OCI-M2 (cell line): ENCODE measurements around the gene LTA4H.
"Not testable (repeated sequence)": the region's sequence is repeated elsewhere in the genome, so short reads cannot be mapped to it uniquely, and the experiment has no call there.

Experiments used
- DNase-seq: peaks from one replicate; lab custom pipeline; 2025; ENCODE audit not compliant: unreplicated experiment; lab: John Stamatoyannopoulos, UW

LTA4H gene

GRCh38 chr12:96035283-96036236 is at the start of gene LTA4H:
Gene LTA4H (minus strand): TSS chr12:96035587. CDS start chr12:96035519, 68 bp downstream.
- peak; percentile 89 for DNase-seq

DNA sequence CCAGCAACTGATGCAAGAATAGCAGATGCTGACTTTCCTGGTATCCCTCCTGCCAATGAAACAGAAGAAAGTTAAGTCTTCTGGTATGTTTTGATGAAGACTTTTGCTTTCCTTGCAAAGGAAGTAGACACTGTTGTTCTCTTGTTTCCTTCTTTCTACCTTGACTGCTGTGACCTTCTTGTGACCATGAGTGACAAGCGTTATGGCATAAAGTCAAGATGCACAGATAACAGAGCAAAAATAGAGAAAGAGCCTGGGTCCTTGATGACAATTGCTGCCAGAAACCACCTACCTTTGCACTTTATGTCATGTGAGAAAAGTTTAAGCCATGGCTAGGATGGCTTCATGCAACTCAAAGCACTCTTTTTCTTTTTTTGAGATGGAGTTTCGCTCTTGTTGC is 49.2 kb upstream of the LTA4H start:
- no peak for DNase-seq

DNA sequence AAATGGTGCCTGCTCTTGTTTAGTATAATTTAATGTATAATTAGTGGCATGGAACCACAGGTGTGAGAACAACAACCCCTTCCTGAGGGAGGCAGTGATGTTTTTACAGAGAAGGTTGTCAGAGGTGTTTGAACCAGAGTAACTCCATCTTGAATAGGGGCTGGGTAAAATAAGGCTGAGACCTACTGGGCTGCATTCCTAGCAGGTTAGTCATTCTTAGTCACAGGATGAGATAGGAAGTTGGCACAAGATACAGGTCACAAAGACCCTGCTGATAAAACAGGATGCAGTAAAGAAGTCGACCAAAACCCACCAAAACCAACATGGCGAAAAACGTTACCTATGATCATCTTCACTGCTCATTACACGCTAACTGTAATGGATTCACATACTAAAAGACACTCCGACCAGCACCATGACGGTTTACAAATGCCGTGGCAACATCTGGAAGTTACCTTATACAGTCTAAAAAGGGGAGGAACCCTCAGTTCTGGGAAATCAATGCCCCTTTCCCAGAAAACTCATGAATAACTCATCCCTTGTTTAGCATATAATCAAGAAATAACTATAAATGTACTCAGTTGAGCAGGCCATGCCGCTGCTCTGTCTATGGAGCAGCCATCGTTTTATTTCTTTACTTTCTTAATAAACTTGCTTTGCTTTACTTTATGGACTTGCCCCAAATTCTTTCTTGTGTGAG is 47.8 kb upstream of the LTA4H start:
- no peak for DNase-seq

GRCh38 chr12:96081596-96081995 is 46.2 kb upstream of the LTA4H start:
- DNase-seq: no peak

DNA sequence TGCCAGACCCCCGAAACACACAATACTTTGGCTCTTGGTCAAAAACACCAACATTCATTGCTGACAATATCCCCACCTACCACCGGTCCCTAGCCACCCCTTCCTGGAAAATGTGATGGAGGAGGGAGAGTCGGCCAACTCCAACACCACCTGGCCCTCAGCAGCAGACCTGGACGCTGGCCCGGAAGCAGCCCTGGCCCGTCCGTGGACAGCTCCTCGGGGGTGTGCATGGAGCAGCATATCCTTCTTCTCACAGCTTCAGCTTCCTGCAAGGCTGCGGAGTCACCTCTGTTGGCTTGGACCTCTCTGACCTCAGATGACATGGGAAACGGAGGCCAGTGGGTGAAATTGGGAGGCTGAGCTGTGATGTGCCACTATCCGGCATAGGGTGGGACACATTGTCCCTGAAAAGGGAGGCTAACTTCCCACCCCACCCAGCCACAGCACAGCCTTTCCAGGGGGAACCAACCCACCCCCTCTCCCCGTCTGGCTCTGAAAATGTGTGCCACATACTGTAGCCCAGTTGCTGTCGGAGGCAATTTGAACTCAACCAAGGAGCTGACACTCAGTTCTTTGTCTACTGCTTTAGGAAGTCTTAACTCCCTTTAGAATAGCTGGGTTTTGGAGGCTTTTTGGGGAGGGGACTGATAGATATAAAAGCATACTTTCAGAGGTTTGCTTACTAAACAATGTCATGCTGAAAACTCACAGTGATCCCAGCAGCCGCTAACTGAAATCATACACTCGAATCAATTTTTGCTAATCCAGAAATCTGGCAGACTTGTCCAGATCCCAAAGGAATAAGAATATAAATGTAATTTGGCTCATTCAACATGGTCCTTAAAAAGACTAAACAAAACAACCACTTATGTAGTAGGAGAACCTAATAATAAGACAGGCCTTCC is 43.1 kb upstream of the LTA4H start:
- DNase-seq: no peak

DNA sequence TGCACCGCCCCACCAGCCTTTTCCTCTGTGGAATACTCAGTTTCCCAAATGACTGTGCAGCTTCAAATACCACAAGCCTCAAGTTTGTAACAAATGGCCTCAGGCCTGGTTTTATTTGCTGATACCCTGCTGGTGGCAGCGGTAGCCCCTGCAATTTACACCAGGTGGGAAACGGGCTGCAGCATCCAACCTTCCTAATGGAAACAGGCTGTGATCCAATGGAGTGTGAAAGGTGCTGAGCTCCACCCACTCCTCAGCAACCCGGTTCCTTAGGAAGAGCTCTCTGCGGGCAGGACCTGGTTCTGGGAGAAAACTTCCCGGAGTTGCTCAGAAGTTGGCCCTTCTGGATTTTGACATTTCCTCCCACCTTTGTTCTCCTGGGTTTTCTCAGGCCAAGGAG is 41.7 kb upstream of the LTA4H start:
- DNase-seq: no peak

DNA sequence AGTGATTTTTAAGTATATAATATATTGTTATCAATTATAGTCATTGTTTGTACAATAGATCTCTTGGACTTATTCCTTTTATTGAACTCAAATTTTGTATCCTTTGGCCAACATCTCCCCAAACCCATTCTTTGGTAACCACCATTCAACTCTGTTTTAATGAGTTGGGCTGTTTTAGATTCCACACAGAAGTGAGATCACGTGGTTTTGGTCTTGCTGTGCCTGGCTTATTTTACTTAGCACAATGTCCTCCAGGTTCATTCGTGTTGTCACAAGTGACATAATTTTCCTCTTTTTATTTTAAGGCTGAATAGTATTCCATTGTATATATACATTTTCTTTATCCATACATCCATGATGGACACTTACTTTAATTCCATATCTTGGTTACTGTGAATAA is 40.2 kb upstream of the LTA4H start:
- no peak for DNase-seq

DNA sequence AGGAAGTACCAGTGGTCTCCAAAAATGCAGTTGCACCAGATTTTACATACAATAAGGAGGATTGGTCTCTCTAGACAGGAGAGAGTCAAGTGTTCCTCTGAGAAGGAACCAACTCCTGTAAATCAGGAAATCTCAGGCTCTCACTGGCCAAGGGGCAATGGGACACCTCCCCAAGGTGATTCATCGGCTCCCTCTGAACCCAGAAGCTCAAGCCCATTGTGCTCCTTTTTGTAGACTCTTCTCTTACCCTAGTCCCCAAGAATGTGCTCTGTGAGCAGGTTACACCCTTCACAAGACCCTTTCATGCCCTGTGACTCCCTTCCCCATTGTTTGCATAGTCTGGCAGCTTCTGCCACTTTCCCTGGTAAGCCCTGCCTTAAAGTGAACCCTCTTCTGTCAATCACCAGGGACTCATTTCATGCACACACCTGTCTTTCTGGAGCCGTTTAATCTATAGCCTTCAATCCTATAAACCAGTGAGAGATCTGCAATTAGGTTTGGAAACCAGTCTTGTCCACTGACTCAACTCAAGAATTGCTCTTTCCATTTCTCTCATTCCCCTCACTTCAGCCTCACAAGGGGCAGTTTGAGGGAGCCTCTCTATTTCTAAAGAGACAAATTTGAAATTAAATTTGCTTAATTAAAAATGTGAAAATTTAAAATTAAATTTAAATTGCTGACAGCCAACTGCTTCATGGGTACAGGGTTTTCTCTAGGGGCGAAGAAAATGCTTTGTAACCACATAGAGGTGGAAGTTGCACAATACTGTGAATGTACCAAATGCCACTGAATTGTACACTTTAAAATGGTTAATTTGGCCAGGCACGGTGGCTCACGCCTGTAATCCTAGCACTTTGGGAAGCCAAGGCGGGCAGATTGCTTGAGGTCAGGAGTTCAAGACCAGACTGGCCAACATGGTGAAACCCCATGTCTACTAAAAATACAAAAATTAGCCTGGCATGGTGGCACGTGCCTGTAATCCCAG is 38.3 kb upstream of the LTA4H start:
- no peak for DNase-seq

DNA sequence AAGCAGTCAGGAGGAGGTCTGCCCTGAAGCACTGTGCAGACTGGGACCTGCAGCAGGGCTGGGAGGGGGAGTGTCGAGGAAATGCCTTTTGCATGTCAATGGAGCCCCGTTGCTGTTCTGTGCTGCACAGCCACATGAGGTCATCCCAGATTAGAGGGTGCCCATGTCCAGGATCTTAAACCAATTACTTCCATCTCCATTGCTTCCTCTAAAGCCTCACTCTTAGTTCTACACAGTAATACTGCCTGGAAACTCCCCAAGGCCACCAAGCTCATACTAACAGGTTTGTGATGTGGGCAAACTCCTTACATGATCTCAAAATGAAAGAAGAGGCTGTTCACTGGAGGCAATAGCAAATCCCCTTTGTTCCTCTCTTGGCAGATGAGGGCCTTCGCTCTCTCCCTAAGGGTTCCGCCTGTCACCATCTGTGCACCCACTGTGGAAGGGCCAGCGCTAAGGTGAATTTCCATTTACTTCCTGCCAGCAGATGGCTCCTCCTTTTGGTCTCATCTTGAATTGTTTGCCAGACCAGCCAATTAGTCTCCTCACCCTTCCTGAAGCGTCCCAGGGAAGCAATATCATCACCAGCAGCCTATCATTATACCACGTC is 35.4 kb upstream of the LTA4H start:
- DNase-seq: no peak

- no peak for DNase-seq
Observed at GRCh38 chr12:96069511-96070231, 34.3 kb upstream of the LTA4H start.

DNA sequence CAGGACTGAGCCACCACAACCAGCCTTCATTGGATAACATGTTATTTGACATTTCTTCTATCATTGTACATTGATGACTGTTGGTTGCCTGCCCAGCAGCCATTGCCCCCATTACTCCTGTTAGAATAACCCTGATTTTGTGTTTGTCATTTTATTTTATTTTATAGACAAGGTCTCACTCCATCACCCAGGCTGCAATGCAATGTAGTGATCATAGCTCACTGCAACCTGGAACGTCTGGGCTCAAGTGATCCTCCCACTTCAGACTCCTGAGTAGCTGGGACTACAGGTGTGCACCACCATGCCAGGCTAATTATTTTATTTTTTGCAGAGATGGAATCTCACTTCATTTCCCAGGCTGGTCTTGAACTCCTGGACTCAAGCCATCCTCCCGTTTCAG is 33.2 kb upstream of the LTA4H start:
- no peak for DNase-seq

DNA sequence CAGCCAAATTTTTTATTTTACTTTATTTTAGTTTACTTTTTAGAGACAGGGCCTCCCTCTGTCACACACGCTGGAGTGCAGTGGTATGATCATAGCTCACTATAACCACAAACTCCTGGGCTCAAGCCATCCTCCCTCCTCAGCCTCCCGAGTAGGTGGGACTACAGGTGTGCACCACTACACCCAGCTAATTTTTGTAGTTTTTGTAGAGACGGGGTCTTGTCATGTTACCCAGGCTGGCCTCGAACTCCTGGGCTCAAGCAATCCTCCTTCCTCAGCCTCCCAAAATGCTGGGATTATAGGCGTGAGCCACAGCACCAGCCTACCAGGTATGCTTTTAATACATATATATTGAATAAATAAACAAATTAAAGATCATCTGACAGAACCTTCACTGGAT is 32.7 kb upstream of the LTA4H start:
- DNase-seq: no peak

- not testable (repeated sequence) for DNase-seq
Observed at GRCh38 chr12:96065776-96066175, 30.4 kb upstream of the LTA4H start.

DNA sequence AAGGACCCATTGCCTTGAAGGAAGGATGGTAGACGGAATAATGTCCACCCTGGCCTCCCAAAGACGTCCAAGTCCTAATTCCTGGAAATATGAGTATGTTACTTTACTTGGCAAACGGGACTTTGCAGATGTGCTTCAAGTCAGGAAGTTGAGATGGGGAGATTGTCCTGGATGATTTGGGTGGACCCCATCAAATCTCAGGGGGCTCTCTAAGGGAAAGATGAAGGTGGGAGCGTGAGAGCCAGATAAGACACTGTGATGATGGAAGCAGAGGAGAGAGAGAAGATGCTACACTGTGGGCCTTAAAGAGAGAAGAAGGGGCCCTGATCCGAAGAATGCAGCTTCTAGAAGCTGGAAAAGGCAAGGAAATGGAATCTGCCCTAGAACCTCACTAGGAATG is 29.6 kb upstream of the LTA4H start:
- no peak for DNase-seq

- no peak for DNase-seq
Observed at GRCh38 chr12:96064271-96064670, 28.9 kb upstream of the LTA4H start.

- DNase-seq: no peak
Observed at GRCh38 chr12:96063046-96063445, 27.7 kb upstream of the LTA4H start.

- DNase-seq: peak; percentile 7
Observed at GRCh38 chr12:96061864-96062453, 26.6 kb upstream of the LTA4H start.

DNA sequence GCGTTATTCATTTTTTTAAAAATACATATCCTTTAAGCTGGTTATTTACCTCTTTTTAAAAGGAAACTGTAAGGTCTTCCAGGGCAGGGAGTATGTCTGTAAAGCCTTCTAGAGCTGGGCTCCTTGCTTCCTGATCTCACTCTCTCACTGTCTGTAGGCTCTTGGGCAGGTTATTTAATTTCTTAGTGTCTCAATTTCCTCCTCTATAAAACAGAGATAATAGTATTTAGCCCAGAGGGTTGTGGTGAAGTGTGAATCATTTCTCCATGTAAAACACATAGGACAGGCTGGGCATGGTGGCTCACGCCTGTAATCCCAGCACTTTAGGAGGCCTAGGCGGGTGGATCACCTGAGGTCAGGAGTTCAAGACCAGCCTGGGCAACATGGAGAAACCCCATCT is 25.9 kb upstream of the LTA4H start:
- no peak for DNase-seq

DNA sequence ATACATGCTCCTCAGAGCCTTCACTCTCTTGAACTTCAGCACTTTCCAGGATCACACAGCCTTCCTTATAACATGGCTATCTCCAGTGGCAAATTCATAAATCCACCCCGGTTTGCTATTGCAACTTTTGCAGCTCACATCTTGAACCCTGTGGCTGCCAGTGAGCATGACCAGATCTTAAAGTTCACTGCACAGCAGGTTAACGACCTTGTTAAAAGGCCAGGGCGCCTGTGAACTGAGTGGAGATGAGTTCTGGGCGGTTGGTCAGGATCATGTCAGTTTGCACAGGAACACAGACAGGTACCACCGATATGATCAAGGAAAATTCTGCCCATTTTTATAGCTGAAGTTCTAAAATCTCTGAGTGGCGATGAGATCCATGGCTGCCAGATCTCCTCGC is 24.7 kb upstream of the LTA4H start:
- no peak for DNase-seq
